IMR-90 (cell line): ENCODE data around the gene CALD1. TPM values are rescaled to one million over a fixed set of nuclear protein-coding genes. Genes with fewer than 3 reads are reported as not detected.

ENCODE experiments used
- ATAC-seq: fragments of 200-7000 bp; cut with Tn5 transposase; 2 replicates; pipeline ENCODE4 v1.9.1; 2020; ENCODE audit warnings: low read depth, mild to moderate bottlenecking, moderate library complexity
- BruUV-seq: library from RNA; stranded (reverse); fragments of 400-500 nt; replicated peaks from 2 replicates; lab custom pipeline; 2021; lab: Mats Ljungman, UMichigan
- CTCF ChIA-PET: fragments of 300-600 bp; formaldehyde crosslinking; extraction: SDS; loops from one replicate; lab custom pipeline; 2021; ENCODE audit warnings: antibody characterized with exemption; lab: Yijun Ruan, JAX
- POLR2A ChIA-PET: fragments of 300-600 bp; sonication (Branson Sonifier 250); formaldehyde crosslinking; loops from one replicate; lab custom pipeline; 2022; ENCODE audit warnings: antibody characterized with exemption; ENCODE audit not compliant: unreplicated experiment; lab: Charles Lee
- DNase-seq: peaks from one replicate; pipeline ENCODE4 v3.0.0; 2013
- H2AFZ ChIP-seq: replicated peaks from 2 replicates; pipeline ENCODE3; 2013; ENCODE audit warnings: low read length, mild to moderate bottlenecking; ENCODE audit not compliant: poor library complexity
- H2AK5ac ChIP-seq: 2 replicates; pipeline ENCODE4 v1.6.1; 2013; ENCODE audit warnings: low read depth, low read length, inconsistent platforms
- H2AK9ac ChIP-seq: replicated peaks from 2 replicates; pipeline ENCODE3; 2013; ENCODE audit warnings: mild to moderate bottlenecking, low read depth, low read length, moderate library complexity; ENCODE audit not compliant: poor library complexity
- H2BK120ac ChIP-seq: 2 replicates; pipeline ENCODE4 v1.6.1; 2013; ENCODE audit warnings: low read depth, low read length, inconsistent platforms
- H2BK15ac ChIP-seq: 3 replicates; pipeline ENCODE4 v1.6.1; 2013; ENCODE audit warnings: low read depth, low read length, inconsistent platforms
- H2BK20ac ChIP-seq: 2 replicates; pipeline ENCODE4 v1.6.1; 2013; ENCODE audit warnings: low read depth, mild to moderate bottlenecking, inconsistent platforms, low read length, moderate library complexity
- H2BK5ac ChIP-seq: 2 replicates; pipeline ENCODE4 v1.6.1; 2013; ENCODE audit warnings: mild to moderate bottlenecking, low read depth, low read length, inconsistent platforms; ENCODE audit not compliant: poor library complexity, severe bottlenecking
- H3K14ac ChIP-seq: replicated peaks from 2 replicates; pipeline ENCODE4 v1.6.1; 2013; ENCODE audit warnings: low read depth, low read length, inconsistent platforms
- H3K18ac ChIP-seq: 2 replicates; pipeline ENCODE4 v1.6.1; 2013; ENCODE audit warnings: low read depth, low read length, control low read depth
- H3K23ac ChIP-seq: 2 replicates; pipeline ENCODE4 v1.6.1; 2013; ENCODE audit warnings: low read depth, low read length, inconsistent platforms
- H3K27ac ChIP-seq: 2 replicates; pipeline ENCODE4 v1.5.1; 2013; ENCODE audit warnings: mild to moderate bottlenecking, control low read depth, low read length; ENCODE audit not compliant: insufficient read depth
- H3K27me3 ChIP-seq: 2 replicates; pipeline ENCODE4 v1.6.1; 2013; ENCODE audit warnings: low read length; ENCODE audit not compliant: control insufficient read depth, insufficient read depth
- H3K36me3 ChIP-seq: 2 replicates; pipeline ENCODE4 v1.6.1; 2013; ENCODE audit warnings: low read length, mixed read lengths; ENCODE audit not compliant: control insufficient read depth, insufficient read depth
- H3K4ac ChIP-seq: 2 replicates; pipeline ENCODE4 v1.6.1; 2013; ENCODE audit warnings: low read depth, low read length, inconsistent platforms
- H3K4me1 ChIP-seq: 2 replicates; pipeline ENCODE4 v1.6.1; 2013; ENCODE audit warnings: low read length, mixed read lengths; ENCODE audit not compliant: control insufficient read depth, insufficient read depth
- H3K4me2 ChIP-seq: 2 replicates; pipeline ENCODE4 v1.6.1; 2013; ENCODE audit warnings: low read depth, mild to moderate bottlenecking, control low read depth, low read length, moderate library complexity
- H3K4me3 ChIP-seq: 2 replicates; pipeline ENCODE4 v1.5.1; 2013; ENCODE audit warnings: low read depth, mild to moderate bottlenecking, control low read depth, low read length, moderate library complexity; ENCODE audit not compliant: insufficient read depth
- H3K56ac ChIP-seq: 2 replicates; pipeline ENCODE4 v1.6.1; 2013; ENCODE audit warnings: low read length, inconsistent platforms; ENCODE audit not compliant: insufficient read depth; ENCODE audit errors: extremely low read depth
- H3K79me1 ChIP-seq, 2 experiments: 2 replicates each; pipeline ENCODE4 v1.6.1; 2013; ENCODE audit warnings: low read length in 2 of 2, inconsistent platforms in 1 of 2, low read depth in 1 of 2
- H3K9ac ChIP-seq: 2 replicates; pipeline ENCODE4 v1.6.1; 2013; ENCODE audit warnings: low read depth, low read length, control low read depth
- H3K9me1 ChIP-seq: 2 replicates; pipeline ENCODE4 v1.6.1; 2013; ENCODE audit warnings: low read length, inconsistent platforms; ENCODE audit not compliant: insufficient read depth
- H3K9me3 ChIP-seq: 2 replicates; pipeline ENCODE4 v1.6.1; 2013; ENCODE audit warnings: low read length; ENCODE audit not compliant: control insufficient read depth, insufficient read depth
- H4K20me1 ChIP-seq: 2 replicates; pipeline ENCODE4 v1.6.1; 2013; ENCODE audit warnings: low read length, inconsistent platforms; ENCODE audit not compliant: insufficient read depth
- H4K5ac ChIP-seq: 2 replicates; pipeline ENCODE4 v1.6.1; 2013; ENCODE audit warnings: mild to moderate bottlenecking, low read depth, low read length, control low read depth
- H4K8ac ChIP-seq, 2 experiments: 2 replicates each; pipeline ENCODE4 v1.6.1; 2013; ENCODE audit warnings: low read depth in 2 of 2, low read length in 2 of 2, control low read depth in 1 of 2, inconsistent platforms in 1 of 2
- H4K91ac ChIP-seq: 2 replicates; pipeline ENCODE4 v1.6.1; 2013; ENCODE audit warnings: low read depth, low read length, inconsistent platforms; ENCODE audit not compliant: insufficient read depth
- BHLHE40 ChIP-seq: fragments of 150-350 bp; IDR thresholded peaks from 2 replicates; pipeline ENCODE4 v1.6.1; 2016; ENCODE audit warnings: mild to moderate bottlenecking, low read depth, low read length
- MAZ ChIP-seq: IDR thresholded peaks from 2 replicates; pipeline ENCODE4 v1.6.1; 2012; ENCODE audit warnings: low read depth, mild to moderate bottlenecking, low read length, improper control_type of control experiment, moderate library complexity, borderline replicate concordance
- POLR2A ChIP-seq: IDR thresholded peaks from 2 replicates; pipeline ENCODE4 v1.6.1; 2012; ENCODE audit warnings: mild to moderate bottlenecking, low read depth, low read length
- SMC3 ChIP-seq: fragments of 150-350 bp; IDR thresholded peaks from 2 replicates; pipeline ENCODE4 v1.6.1; 2016; ENCODE audit warnings: low read depth, mild to moderate bottlenecking, antibody characterized with exemption, low read length, moderate library complexity
- WGBS, 2 experiments: methylation state at CpG; one replicate each; pipeline versions ENCODE4 v1.1.5 to v1.1.7; 2013; ENCODE audit warnings: missing lambda C conversion rate in 2 of 2; ENCODE audit not compliant: insufficient read length in 1 of 2; ENCODE audit errors: extremely low coverage in 2 of 2; 5-methylcytosine and 5-hydroxymethylcytosine counted together
- dilution Hi-C: fragments of 300-500 bp; cut with HindIII; formaldehyde crosslinking; loops from one replicate; pipeline ENCODE4 v1.14.3; 2018; ENCODE audit warnings: low sequenced_read_pairs; ENCODE audit not compliant: unreplicated experiment
- in situ Hi-C: fragments of 300-500 bp; cut with MboI; formaldehyde crosslinking; loops from 3 replicates; pipeline ENCODE4 v1.14.3; 2019; ENCODE audit warnings: low sequenced_read_pairs, inconsistent platforms, mixed read lengths
- intact Hi-C: fragments of 100-400 bp; cut with micrococcal nuclease; formaldehyde crosslinking; loops from 2 replicates; pipeline ENCODE4 v1.10.0; 2022
- polyA plus RNA-seq, 3 experiments: library from polyadenylated mRNA; depleted of rRNA; stranded (reverse); fragments of >200 nt; gene quantifications; 2 replicates each; pipeline ENCODE4 v1.2.3, GENCODE V29; 2012; ENCODE audit warnings: low replicate concordance in 1 of 3
- total RNA-seq: library from RNA; depleted of rRNA; stranded (reverse); fragments of >200 nt; gene quantifications from 2 replicates; pipeline ENCODE4 v1.2.3, GENCODE V29; 2012
- TF ChIP-seq, protein P1 (sequence below): conservative IDR thresholded peaks from 2 replicates; pipeline ENCODE4 v1.5.1; 2012; ENCODE audit warnings: mild to moderate bottlenecking, low read depth, low read length, improper control_type of control experiment

Gene CALD1
- total and polyA plus RNA-seq, 2 of the 4 experiments (the other 2 are of a cell fraction), result 375 to 487 TPM

GRCh38 chr7:134779741-134780065 lies 269 bp downstream of the CALD1 start:
- TF ChIP-seq MAZ (no peak), SMC3 (0 out of 2 replicates have a peak, but pooled peaks have one; percentile 4), BHLHE40 (no peak), POLR2A (no peak)
- TF ChIP-seq, protein P1, sequence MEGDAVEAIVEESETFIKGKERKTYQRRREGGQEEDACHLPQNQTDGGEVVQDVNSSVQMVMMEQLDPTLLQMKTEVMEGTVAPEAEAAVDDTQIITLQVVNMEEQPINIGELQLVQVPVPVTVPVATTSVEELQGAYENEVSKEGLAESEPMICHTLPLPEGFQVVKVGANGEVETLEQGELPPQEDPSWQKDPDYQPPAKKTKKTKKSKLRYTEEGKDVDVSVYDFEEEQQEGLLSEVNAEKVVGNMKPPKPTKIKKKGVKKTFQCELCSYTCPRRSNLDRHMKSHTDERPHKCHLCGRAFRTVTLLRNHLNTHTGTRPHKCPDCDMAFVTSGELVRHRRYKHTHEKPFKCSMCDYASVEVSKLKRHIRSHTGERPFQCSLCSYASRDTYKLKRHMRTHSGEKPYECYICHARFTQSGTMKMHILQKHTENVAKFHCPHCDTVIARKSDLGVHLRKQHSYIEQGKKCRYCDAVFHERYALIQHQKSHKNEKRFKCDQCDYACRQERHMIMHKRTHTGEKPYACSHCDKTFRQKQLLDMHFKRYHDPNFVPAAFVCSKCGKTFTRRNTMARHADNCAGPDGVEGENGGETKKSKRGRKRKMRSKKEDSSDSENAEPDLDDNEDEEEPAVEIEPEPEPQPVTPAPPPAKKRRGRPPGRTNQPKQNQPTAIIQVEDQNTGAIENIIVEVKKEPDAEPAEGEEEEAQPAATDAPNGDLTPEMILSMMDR, result no peak
- H2BK15ac ChIP-seq, result peak overlapping the region; percentile 37
- no peaks in the 10 kb centered on the region for H3K9me3 ChIP-seq
- peak; percentile 13 for ATAC-seq
- peaks cover 0 to 39% of the 10 kb centered on the region in 2 experiments; a peak in 2 of 4 replicates for H3K79me1 ChIP-seq
- TSS peak; percentile 85 for BruUV-seq
- H3K4me3 ChIP-seq, result peak overlapping the region; percentile 66
- WGBS, 2 experiments, result 0% methylated on average over 3 of the region's 4 CpGs; no CpG with 5 or more reads in 1 of the 2 experiments
- peak overlapping the region; percentile 98 for H2BK120ac ChIP-seq
- H2BK20ac ChIP-seq, result peak overlapping the region; percentile 69
- dilution Hi-C loops, result no loop called here
- peaks cover 14% of the 10 kb centered on the region for H3K36me3 ChIP-seq
- ChIA-PET CTCF (no interaction called here), POLR2A (interaction anchor here (1.0 to 2.7 kb wide), 5 partner anchors 12 to 89 kb away, joined by 3 to 16 read pairs (median 11); no protein-coding TSS in a partner anchor)
- H3K4ac ChIP-seq, result peak overlapping the region; percentile 84
- peak overlapping the region; percentile 91 for H2BK5ac ChIP-seq
- peak overlapping the region; percentile 100 for H3K56ac ChIP-seq
- H4K20me1 ChIP-seq, result peaks cover 40% of the 10 kb centered on the region
- peak overlapping the region; percentile 37 for H2AK9ac ChIP-seq
- DNase-seq, result no peak
- peaks cover 23% of the 10 kb centered on the region for H3K4me1 ChIP-seq
- H4K5ac ChIP-seq, result peak overlapping the region; percentile 47
- H3K9ac ChIP-seq, result peak overlapping the region; percentile 90
- peaks cover 28% of the 10 kb centered on the region for H3K9me1 ChIP-seq
- H3K18ac ChIP-seq, result peak overlapping the region; percentile 75
- in situ Hi-C loops, result no loop called here
- H3K14ac ChIP-seq, result peak overlapping the region; percentile 94
- peak overlapping the region; percentile 96 for H3K23ac ChIP-seq
- H4K91ac ChIP-seq, result peak overlapping the region; percentile 90
- intact Hi-C loops, result loop anchor here (1.0 to 5.0 kb wide), 6 partner anchors 36 to 132 kb away; partner anchors contain the start of gene BPGM
- H3K27me3 ChIP-seq, result no peaks in the 10 kb centered on the region
- peak overlapping the region; percentile 90; the same call in 1 of the 2 replicates for H3K4me2 ChIP-seq
- H3K27ac ChIP-seq, result peak overlapping the region; percentile 86
- peak overlapping the region; percentile 73 for H2AK5ac ChIP-seq
- peak overlapping the region; percentile 34 to 78 for H4K8ac ChIP-seq
- peak overlapping the region; percentile 72 for H2AFZ ChIP-seq
